HG03039 (cell line): ENCODE measurements around the gene THAP12.

Source experiments
- ATAC-seq: cut with Tn5 transposase; IDR thresholded peaks from one replicate; pipeline ENCODE4 v1.9.1; 2021; ENCODE audit warnings: mild to moderate bottlenecking, moderate library complexity; ENCODE audit not compliant: unreplicated experiment

Gene THAP12

GRCh38 chr11:76307396-76307795, 73.5 kb downstream of the THAP12 start:
- ATAC-seq, result no peak

GRCh38 chr11:76303399-76303798, 77.5 kb downstream of the THAP12 start:
- ATAC-seq, result no peak

- ATAC-seq, result no peak
These were observed 77.9 kb downstream of the THAP12 start for GRCh38 chr11:76302996-76303395.
